ENCODE results near the gene PIWIL4.

Gene PIWIL4

DNA sequence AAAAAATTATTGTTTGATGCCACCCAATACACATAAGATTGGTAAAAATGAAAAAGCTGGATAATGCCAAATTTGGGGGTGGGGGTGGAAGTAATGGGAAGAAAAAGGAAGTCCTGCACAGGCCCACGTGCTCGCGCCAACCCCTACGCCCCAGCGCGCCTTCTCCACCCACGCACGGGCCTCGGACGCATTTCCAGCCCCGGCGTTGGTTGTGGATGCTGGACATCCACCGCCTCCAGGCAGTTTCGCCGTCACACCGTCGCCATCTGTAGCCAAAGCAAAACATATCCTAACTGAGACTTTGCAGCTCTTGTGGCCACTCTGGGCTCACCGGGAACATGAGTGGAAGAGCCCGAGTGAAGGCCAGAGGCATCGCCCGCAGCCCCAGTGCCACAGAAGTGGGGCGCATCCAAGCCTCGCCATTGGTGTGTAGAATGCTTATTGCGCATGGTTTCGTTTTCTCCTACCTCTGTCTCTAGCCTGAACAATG is at the start of gene PIWIL4:
TSS of gene PIWIL4 (plus strand) at position 188 of the 490 bp plus-strand sequence. CDS start at position 339, 151 bp downstream.
- no peaks in the 10 kb centered on the region for H3K27me3 Mint-ChIP-seq
- H3K4me1 Mint-ChIP-seq (ENCODE audit: low read depth) = no peaks in the 10 kb centered on the region
- no peaks in the 10 kb centered on the region for H3K9me3 Mint-ChIP-seq
- no peak for DNase-seq
- H3K36me3 Mint-ChIP-seq (ENCODE audit: low read depth) = no peaks in the 10 kb centered on the region
- no peak within 1 kb of the TSS for H3K4me3 Mint-ChIP-seq
- H3K27ac Mint-ChIP-seq = no peak within 1 kb of the TSS

GRCh38 chr11:94518300-94518699 is 48.9 kb upstream of the PIWIL4 start:
- no peaks in the 10 kb centered on the region for H3K9me3 Mint-ChIP-seq
- no peak for DNase-seq
- no peaks in the 10 kb centered on the region for H3K4me1 Mint-ChIP-seq (ENCODE audit: low read depth)
- peaks cover 12% of the 10 kb centered on the region for H3K27me3 Mint-ChIP-seq
- no peaks in the 10 kb centered on the region for H3K36me3 Mint-ChIP-seq (ENCODE audit: low read depth)
- H3K4me3 Mint-ChIP-seq = no peak overlapping the region
- H3K27ac Mint-ChIP-seq = no peak overlapping the region

DNA sequence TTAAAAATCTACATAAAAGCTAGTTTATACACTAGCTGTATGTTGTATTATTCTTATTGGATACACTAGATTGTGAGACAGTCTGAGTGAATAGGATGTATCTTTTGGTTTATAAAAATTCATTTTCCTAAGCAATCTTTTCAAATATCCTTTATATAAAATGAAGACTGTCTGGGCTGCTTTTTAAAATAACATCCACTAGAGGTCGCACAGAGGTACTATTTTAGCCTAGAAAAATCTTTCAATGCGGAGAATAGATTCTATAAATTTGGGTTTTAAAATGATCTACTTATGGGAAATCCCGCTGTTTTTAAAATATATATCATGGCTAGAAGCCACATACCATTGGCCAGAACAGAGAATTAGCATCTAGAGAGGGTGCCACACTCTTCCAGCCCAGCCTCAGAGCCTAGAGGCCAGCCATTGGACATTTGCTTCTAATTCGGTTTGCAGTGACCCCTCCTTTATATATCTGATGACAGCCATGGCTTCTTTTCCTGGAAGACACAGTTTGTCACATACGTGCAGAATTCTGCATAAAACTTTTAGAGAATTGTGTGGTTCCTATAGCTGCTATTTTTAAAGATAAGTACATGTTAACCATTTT is 47.6 kb upstream of the PIWIL4 start:
- H3K27ac Mint-ChIP-seq = no peak overlapping the region
- no peaks in the 10 kb centered on the region for H3K9me3 Mint-ChIP-seq
- H3K27me3 Mint-ChIP-seq = peaks cover 19% of the 10 kb centered on the region
- DNase-seq = no peak
- H3K36me3 Mint-ChIP-seq (ENCODE audit: low read depth) = no peaks in the 10 kb centered on the region
- no peak overlapping the region for H3K4me3 Mint-ChIP-seq
- H3K4me1 Mint-ChIP-seq (ENCODE audit: low read depth) = no peaks in the 10 kb centered on the region

GRCh38 chr11:94521684-94522083 is 45.5 kb upstream of the PIWIL4 start:
- Mint-ChIP-seq H3K4me3 (no peak overlapping the region), H3K9me3 (no peaks in the 10 kb centered on the region), H3K27me3 (peaks cover 15% of the 10 kb centered on the region), H3K27ac (no peak overlapping the region), H3K4me1 (ENCODE audit: low read depth) (no peaks in the 10 kb centered on the region), H3K36me3 (ENCODE audit: low read depth) (no peaks in the 10 kb centered on the region)
- no peak for DNase-seq

DNA sequence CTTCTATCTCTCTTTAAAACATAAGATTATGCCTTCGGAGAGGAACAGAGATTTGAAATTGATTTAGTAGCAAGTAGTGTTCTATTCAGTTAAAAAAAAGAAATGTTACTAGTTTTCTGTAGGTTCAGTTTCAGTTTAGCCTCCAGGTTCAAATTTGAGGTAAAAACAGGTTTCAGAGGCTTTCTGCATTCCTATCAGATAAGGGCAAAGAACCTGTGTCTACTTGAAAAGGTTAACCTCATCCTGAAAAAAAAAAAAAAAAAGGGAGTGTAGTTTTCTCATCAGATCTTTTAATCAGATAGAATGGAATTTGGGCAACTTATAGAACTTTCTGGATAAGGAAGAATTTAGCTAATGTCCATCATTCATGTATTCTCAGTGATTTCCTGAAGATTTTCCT is 42.8 kb upstream of the PIWIL4 start:
- Mint-ChIP-seq H3K27ac (no peak overlapping the region), H3K4me1 (ENCODE audit: low read depth) (no peaks in the 10 kb centered on the region), H3K27me3 (peaks cover 30% of the 10 kb centered on the region), H3K4me3 (no peak overlapping the region), H3K36me3 (ENCODE audit: low read depth) (no peaks in the 10 kb centered on the region), H3K9me3 (no peaks in the 10 kb centered on the region)
- DNase-seq = no peak

DNA sequence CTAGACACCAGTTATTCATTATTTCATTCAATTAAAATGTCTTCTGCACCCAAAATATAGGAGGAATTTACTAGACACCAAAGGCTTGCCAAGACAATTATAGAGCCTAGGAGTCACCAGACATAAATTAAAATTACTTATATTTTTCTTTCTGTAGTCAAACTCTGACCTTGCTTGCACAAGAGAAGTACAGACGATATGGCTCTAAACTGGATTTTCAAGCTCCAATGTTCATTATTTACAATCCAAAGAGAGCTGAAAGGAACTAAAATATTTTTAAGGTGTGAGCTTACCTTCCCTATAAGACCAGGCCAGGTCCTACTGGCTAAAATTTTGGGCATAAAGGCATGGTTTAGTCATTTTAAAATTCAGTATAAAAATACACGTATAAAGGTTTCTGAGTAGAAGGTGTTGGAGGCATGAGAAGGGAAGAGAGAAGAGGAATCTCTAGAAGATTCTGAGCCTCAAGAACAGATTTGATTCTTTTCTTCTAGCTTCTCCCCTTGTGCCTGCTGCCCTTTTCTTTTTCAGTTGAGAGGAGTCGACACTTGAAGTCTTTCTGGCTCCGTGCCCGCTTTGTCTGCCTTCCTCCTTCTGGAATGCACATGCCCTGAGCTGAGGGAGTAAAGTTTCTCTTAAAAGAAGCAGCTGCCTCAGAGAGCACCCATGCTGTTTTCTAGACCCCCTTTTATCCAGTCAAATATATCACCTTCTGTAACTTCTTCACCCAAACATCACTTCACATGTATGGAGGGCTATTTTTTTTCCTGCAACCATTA is 41.4 kb upstream of the PIWIL4 start:
- DNase-seq = no peak
- peaks cover 32% of the 10 kb centered on the region for H3K27me3 Mint-ChIP-seq
- H3K27ac Mint-ChIP-seq = no peak overlapping the region
- no peak overlapping the region for H3K4me3 Mint-ChIP-seq
- no peaks in the 10 kb centered on the region for H3K4me1 Mint-ChIP-seq (ENCODE audit: low read depth)
- H3K36me3 Mint-ChIP-seq (ENCODE audit: low read depth) = no peaks in the 10 kb centered on the region
- no peaks in the 10 kb centered on the region for H3K9me3 Mint-ChIP-seq

DNA sequence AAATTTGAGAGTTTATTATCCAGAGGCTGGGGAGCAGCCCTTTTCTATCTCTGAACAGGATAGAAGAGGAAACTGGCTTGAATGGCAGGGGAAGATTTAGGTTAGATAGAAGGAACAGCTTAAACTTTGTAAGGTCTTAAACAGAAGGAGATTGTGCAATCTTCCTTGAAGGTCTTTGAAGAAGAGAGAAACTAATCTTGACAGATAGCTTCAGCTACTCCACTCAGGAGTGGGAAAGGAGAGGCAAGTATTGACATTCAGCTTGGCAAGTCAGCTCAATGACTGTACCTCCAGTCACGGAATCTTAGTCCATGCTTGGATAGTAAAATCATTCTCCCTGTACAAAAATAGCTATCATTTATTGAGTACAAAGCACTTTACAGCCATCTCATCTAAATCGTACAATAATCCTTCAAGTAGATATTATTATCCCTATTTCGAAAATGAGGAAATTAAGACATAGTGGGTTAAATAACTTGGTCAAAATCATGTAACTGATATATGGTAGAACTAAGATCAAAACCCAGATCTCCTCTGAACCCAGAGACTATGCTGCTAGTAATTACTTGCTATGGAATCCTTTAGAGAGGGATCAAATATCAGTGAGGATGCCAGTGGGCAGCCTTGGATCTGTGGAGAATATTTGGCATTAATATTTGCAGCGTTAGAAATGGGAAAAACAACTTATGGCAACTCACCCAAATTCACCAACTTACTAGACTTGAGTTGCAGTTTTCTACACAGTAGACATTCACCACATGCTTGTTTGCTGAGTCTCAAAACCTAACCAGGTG is 40.3 kb upstream of the PIWIL4 start:
- Mint-ChIP-seq H3K4me3 (no peak overlapping the region), H3K4me1 (ENCODE audit: low read depth) (no peaks in the 10 kb centered on the region), H3K9me3 (no peaks in the 10 kb centered on the region), H3K27ac (no peak overlapping the region), H3K36me3 (ENCODE audit: low read depth) (no peaks in the 10 kb centered on the region), H3K27me3 (peaks cover 39% of the 10 kb centered on the region)
- DNase-seq = no peak

DNA sequence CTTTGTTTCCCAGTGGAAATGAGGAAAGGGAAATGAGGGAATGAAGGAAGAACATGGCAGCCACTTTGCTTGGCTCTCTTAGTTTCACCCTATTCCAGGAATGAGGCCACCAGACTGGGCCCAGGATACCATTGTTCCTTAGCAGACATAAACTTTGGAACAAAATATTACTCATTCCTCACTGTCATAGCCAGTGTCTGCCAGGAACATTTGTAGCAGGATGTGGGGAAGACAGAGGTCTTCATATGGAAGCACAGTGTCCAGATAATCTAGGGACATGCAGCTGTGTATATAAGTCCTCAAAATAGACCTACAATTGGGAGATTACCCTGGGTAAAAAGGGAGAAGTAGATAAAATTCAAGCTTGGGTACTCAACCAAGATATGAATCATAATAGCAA is 38.6 kb upstream of the PIWIL4 start:
- H3K4me1 Mint-ChIP-seq (ENCODE audit: low read depth) = no peaks in the 10 kb centered on the region
- H3K36me3 Mint-ChIP-seq (ENCODE audit: low read depth) = no peaks in the 10 kb centered on the region
- no peak for DNase-seq
- no peaks in the 10 kb centered on the region for H3K9me3 Mint-ChIP-seq
- no peak overlapping the region for H3K4me3 Mint-ChIP-seq
- peaks cover 38% of the 10 kb centered on the region for H3K27me3 Mint-ChIP-seq
- H3K27ac Mint-ChIP-seq = no peak overlapping the region

DNA sequence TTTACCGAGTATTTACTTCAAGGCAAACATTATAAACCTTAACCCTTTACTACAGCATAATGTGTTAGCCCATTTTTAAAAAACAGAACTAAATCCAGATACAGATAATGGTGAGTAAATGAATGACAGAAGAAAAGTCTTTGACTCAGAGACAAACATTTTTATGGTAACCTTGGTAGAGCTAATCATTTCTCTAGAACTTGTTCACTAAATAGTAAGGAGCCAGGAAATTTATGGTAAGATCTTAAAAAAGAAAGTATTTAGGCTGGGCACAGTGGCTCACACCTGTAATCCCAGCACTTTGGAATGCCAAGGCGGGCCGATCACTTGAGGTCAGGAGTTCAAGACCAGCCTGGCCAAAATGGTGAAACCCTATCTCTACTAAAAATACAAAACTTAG is 35.0 kb upstream of the PIWIL4 start:
- Mint-ChIP-seq H3K27me3 (peaks cover 36% of the 10 kb centered on the region), H3K4me3 (no peak overlapping the region), H3K36me3 (ENCODE audit: low read depth) (no peaks in the 10 kb centered on the region), H3K27ac (no peak overlapping the region), H3K9me3 (no peaks in the 10 kb centered on the region), H3K4me1 (ENCODE audit: low read depth) (no peaks in the 10 kb centered on the region)
- no peak for DNase-seq

- H3K36me3 Mint-ChIP-seq (ENCODE audit: low read depth) = no peaks in the 10 kb centered on the region
- no peaks in the 10 kb centered on the region for H3K9me3 Mint-ChIP-seq
- no peak overlapping the region for H3K27ac Mint-ChIP-seq
- peaks cover 34% of the 10 kb centered on the region for H3K27me3 Mint-ChIP-seq
- DNase-seq = no peak
- no peaks in the 10 kb centered on the region for H3K4me1 Mint-ChIP-seq (ENCODE audit: low read depth)
- H3K4me3 Mint-ChIP-seq = no peak overlapping the region
These were observed 34.0 kb upstream of the PIWIL4 start for GRCh38 chr11:94533206-94533605.

DNA sequence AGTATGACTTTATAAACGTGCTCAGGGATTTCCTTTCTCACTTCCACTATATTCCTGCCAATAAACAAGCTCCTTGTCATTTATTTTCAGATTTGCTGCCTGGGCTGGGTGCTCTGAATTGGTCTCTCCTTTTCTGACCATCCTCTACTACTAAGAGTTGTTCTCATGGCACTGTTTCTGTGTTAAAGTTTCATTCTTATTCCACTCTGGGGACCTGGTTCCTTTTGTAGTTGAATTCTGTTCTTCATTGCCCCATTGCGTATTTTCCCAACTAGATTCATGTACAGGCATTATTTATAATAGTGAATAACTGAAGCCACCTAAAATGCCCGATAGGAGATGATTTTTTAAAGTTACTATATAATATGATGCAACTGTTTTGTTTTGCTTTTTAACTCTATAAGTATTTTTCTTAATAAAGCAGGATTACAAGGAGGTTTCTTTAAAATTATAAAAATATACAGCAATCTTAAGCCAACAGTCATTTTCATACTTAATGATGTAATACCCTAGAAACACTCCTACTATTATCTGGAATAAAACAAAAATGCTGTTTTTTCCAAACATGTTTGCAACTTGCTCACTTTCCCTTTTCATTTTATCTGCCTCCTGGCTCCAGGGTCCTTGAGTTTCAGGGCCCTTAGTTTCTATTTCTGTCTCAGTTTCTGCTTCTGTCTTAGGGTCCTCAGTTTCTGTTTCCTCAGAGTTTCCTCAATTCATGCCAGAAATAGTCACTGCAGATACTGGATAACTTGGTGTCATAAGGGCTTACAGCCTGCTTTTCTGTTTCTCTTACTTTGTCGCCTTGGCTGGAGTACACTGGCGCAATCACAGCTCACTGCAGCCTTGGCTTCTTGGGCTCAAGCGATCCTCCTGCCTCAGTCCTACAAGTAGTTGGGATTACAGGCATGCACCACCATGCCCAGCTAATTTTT is 33.2 kb upstream of the PIWIL4 start:
- Mint-ChIP-seq H3K36me3 (ENCODE audit: low read depth) (no peaks in the 10 kb centered on the region), H3K27me3 (peaks cover 33% of the 10 kb centered on the region), H3K27ac (no peak overlapping the region), H3K9me3 (no peaks in the 10 kb centered on the region), H3K4me1 (ENCODE audit: low read depth) (no peaks in the 10 kb centered on the region), H3K4me3 (no peak overlapping the region)
- DNase-seq = no peak

DNA sequence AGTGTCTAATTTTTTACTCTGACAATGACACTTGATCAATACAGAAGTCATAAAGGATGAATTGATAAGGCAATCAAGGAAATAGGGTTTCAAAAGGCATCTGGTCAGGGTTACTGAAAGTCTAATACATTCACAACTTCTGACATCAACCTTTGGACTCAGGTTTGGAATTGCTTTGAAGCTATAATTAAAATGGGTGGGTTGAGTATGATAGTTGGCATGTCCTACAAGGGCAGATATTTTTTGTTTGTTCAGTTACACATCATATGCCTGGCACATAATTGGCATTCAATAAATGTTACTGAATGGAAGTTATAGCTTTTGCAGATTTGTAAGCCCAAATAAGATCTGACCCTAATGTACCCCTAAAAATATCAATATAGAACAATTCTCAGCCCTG is 30.8 kb upstream of the PIWIL4 start:
- Mint-ChIP-seq H3K36me3 (ENCODE audit: low read depth) (no peaks in the 10 kb centered on the region), H3K9me3 (no peaks in the 10 kb centered on the region)

DNA sequence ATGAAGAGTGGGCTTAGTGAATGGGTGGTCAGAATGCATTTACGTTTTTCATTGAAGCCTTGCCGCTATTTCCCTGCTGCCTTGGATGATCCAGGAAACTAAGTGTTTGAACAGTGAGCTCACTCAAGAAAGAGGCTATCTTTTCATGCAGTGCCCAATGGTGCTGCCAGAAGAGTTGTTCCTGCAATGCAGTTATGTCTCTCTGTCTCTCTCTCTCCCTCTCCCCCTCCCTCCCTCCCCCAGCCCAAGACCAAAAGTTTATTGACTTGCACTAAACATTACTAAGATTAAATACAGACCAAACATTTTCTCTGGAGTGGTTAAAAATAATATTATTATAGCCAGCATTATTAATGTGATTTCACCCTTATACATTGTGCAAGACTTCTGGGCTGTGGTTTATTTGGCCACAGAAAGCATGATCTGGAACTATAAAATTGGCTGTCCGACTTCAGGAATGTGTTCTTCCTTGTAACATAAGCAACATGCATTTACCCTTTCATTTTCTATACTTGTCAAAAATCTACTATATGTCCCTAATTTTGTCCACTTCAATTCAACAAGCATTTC is 30.1 kb upstream of the PIWIL4 start:
- Mint-ChIP-seq H3K4me1 (ENCODE audit: low read depth) (peaks cover 2% of the 10 kb centered on the region), H3K27me3 (peaks cover 21% of the 10 kb centered on the region), H3K9me3 (no peaks in the 10 kb centered on the region), H3K4me3 (no peak overlapping the region), H3K27ac (no peak overlapping the region), H3K36me3 (ENCODE audit: low read depth) (no peaks in the 10 kb centered on the region)
- DNase-seq = no peak

More for the DNA sequence above, 30.8 kb upstream of the PIWIL4 start:
- Mint-ChIP-seq H3K27ac (no peak overlapping the region), H3K4me1 (ENCODE audit: low read depth) (no peaks in the 10 kb centered on the region), H3K4me3 (no peak overlapping the region), H3K27me3 (peaks cover 25% of the 10 kb centered on the region)
- DNase-seq = no peak

DNA sequence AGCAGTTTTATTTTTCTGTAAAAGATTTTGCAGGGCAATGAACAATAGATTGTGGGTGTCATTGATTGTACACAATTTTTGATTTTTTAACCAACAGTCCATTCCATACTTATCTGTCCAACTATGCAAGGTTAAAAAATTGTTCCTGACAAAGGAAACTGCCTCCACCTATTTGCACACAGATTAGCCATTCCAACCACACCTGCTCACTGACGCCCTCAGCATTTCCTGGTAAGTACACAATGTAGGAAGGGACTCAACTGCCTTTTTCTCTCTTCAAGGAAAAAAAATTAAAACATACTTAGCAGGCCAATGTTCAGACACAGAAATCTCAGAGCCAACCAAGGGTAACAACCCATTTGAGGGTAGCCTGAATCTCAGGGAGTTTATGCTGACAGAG is 27.7 kb upstream of the PIWIL4 start:
- H3K9me3 Mint-ChIP-seq = no peaks in the 10 kb centered on the region
- DNase-seq = no peak
- peaks cover 13% of the 10 kb centered on the region for H3K4me1 Mint-ChIP-seq (ENCODE audit: low read depth)
- H3K36me3 Mint-ChIP-seq (ENCODE audit: low read depth) = peaks cover 2% of the 10 kb centered on the region
- H3K27me3 Mint-ChIP-seq = peaks cover 21% of the 10 kb centered on the region
- H3K27ac Mint-ChIP-seq = no peak overlapping the region
- H3K4me3 Mint-ChIP-seq = no peak overlapping the region
